Gastrocnemius medialis (tissue), 4 donors: ENCODE measurements around the gene CRABP2.
A peak's percentile ranks its signal among the peaks of the same experiment; 100 is the strongest.

ENCODE experiments used
- CTCF ChIP-seq, 5 experiments: fragments of 450-650 bp in 3 of 5; fragments of 200-600 bp in 2 of 5; sonication (generic) in 2 of 5; IDR thresholded peaks in 4 of 5; conservative IDR thresholded peaks in 1 of 5; 1 replicate in 4 of 5; 2 replicates in 1 of 5; pipeline ENCODE4 v1.5.1; 2016 to 2019; ENCODE audit warnings: antibody characterized with exemption in 5 of 5, mild to moderate bottlenecking in 3 of 5, moderate library complexity in 3 of 5
- POLR2A ChIP-seq, 2 donors: fragments of 450-650 bp; IDR thresholded peaks; one replicate each; pipeline ENCODE4 v1.6.1; 2017; ENCODE audit warnings: antibody characterized with exemption in 2 of 2, mild to moderate bottlenecking in 2 of 2, moderate library complexity in 2 of 2

DNA sequence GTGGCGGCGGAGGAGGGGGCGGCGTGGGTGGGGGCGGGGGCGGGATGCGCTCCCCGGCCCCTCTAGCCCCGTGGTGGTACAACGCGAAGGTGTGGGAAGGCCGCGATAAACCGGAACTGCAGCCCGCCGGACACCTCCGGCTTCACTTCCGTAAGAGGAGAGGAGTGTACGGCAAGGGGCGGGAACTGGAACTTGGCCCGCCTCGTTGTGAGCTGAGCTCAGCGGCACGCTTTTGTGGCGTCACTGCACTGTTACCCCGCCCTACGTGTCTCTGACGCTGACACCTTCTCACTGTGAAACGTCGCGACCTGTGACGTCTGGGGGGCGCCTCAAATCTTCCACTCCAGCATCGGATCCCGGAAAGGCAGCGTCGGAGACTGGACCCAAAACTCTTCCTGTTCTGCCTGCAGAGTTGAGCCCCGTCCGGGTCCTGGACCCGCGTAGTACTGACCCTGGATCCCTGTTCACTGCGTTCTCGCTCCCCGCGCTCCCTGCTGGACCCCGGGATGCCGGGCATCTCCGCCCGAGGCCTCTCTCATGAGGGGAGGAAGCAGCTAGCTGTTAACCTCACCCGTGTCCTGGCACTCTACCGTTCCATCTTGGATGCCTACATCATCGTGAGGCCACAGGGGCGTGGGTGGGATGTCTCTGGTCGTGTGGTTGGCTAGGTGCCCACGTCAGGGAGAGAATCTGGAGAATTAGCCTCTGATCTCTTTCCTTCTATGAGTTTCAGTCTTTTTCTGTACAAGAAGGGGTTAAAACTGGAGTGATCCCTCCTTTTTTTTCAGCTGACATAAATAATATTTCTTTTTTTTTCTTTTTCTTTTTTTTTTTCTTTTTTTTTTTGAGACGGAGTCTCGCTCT, 23.4 kb upstream of the CRABP2 start, which contains the start of gene ISG20L2:
- TF ChIP-seq CTCF (IDR thresholded peaks at IDR 0.05 in 4 of 5, conservative IDR thresholded peaks at IDR 0.05 in 1 of 5) (no peak), POLR2A (IDR thresholded peaks at IDR 0.05) (peak; percentile 14 to 48)
